ENCODE data around the gene ZNF277. TPM values are rescaled to one million over a fixed set of nuclear protein-coding genes. Genes with fewer than 3 reads are reported as not detected.

The ZNF277 gene
- total RNA-seq, 1 donor from 2014 or later: 21.6 TPM

DNA sequence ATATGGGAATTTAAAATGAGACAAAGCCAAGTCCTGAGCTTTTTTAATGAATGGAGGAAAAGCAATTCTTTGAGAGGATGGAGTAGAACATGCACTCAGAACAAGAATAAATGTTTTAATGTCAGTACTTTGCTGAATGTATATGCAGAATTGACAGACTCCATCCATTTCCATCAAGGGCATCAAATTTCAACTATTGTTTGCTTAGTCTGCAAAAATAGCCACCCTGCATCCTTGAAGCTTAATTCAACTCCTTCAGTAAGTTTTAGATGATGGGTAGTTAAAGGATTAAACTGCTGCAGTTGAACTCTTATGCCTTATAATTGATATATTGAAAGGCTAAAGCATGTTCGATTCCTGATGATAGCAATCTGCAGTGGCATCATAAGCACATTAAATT lies 144.1 kb downstream of the ZNF277 start:
- Histone ChIP-seq H3K4me3 (no peak overlapping the region), H3K27me3 (no peaks in the 10 kb centered on the region), H3K36me3 (no peaks in the 10 kb centered on the region), H3K27ac (no peak overlapping the region), H3K4me1 (no peaks in the 10 kb centered on the region), H3K9me3 (no peaks in the 10 kb centered on the region)
- TF ChIP-seq, protein P1, sequence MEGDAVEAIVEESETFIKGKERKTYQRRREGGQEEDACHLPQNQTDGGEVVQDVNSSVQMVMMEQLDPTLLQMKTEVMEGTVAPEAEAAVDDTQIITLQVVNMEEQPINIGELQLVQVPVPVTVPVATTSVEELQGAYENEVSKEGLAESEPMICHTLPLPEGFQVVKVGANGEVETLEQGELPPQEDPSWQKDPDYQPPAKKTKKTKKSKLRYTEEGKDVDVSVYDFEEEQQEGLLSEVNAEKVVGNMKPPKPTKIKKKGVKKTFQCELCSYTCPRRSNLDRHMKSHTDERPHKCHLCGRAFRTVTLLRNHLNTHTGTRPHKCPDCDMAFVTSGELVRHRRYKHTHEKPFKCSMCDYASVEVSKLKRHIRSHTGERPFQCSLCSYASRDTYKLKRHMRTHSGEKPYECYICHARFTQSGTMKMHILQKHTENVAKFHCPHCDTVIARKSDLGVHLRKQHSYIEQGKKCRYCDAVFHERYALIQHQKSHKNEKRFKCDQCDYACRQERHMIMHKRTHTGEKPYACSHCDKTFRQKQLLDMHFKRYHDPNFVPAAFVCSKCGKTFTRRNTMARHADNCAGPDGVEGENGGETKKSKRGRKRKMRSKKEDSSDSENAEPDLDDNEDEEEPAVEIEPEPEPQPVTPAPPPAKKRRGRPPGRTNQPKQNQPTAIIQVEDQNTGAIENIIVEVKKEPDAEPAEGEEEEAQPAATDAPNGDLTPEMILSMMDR (IDR thresholded peaks at IDR 0.05): no peak
- TF ChIP-seq POLR2A (IDR thresholded peaks at IDR 0.05) (no peak), POLR2AphosphoS5 (IDR thresholded peaks at IDR 0.05; ENCODE audit: insufficient read depth in 1 of 2, low read depth in 1 of 2) (no peak)
- intact Hi-C loops (cut with DNase I): no loop called here
- DNase-seq (ENCODE audit: extremely low spot score in 2 of 2): no peak

- no peak overlapping the region for H3K4me3 ChIP-seq
- no peaks in the 10 kb centered on the region for H3K4me1 ChIP-seq
- no peaks in the 10 kb centered on the region for H3K36me3 ChIP-seq
- H3K27ac ChIP-seq: no peak overlapping the region
- intact Hi-C loops (cut with DNase I): no loop called here
- no peaks in the 10 kb centered on the region for H3K9me3 ChIP-seq
- no peak for DNase-seq (ENCODE audit: extremely low spot score in 2 of 2)
- TF ChIP-seq POLR2AphosphoS5 (IDR thresholded peaks at IDR 0.05; ENCODE audit: insufficient read depth in 1 of 2, low read depth in 1 of 2) (no peak), POLR2A (IDR thresholded peaks at IDR 0.05) (no peak)
- TF ChIP-seq, protein P1 (IDR thresholded peaks at IDR 0.05): no peak
- H3K27me3 ChIP-seq: no peaks in the 10 kb centered on the region
These were observed 150.1 kb downstream of the ZNF277 start for GRCh38 chr7:112356596-112356995.

GRCh38 chr7:112357136-112357535 lies 150.6 kb downstream of the ZNF277 start:
- TF ChIP-seq, protein P1 (IDR thresholded peaks at IDR 0.05): no peak
- TF ChIP-seq POLR2AphosphoS5 (IDR thresholded peaks at IDR 0.05; ENCODE audit: insufficient read depth in 1 of 2, low read depth in 1 of 2) (no peak), POLR2A (IDR thresholded peaks at IDR 0.05) (no peak)
- Histone ChIP-seq H3K36me3 (no peaks in the 10 kb centered on the region), H3K27me3 (no peaks in the 10 kb centered on the region), H3K27ac (no peak overlapping the region), H3K9me3 (no peaks in the 10 kb centered on the region), H3K4me3 (no peak overlapping the region), H3K4me1 (no peaks in the 10 kb centered on the region)
- no peak for DNase-seq (ENCODE audit: extremely low spot score in 2 of 2)
- intact Hi-C loops (cut with DNase I): no loop called here

DNA sequence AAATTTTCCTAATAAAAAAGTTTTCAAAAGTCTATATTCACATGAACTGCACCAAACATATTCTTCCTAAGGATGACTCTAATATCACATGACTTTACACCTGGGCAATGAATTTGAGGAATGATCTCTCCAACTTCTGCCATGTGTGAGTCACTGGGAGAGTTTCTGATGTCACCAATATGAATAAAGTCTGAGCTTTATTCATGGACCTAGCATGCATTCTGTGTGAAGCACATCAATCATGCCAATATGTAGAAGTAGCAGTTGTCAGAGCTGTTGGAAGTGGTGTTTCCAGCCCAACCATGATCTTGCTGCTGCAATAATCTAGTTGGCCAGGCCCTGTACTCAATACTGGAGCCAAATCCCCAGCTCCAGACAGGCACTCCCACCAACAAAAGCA lies 152.0 kb downstream of the ZNF277 start:
- Histone ChIP-seq H3K9me3 (no peaks in the 10 kb centered on the region), H3K4me1 (no peaks in the 10 kb centered on the region)
- TF ChIP-seq POLR2A (IDR thresholded peaks at IDR 0.05) (no peak), POLR2AphosphoS5 (IDR thresholded peaks at IDR 0.05; ENCODE audit: insufficient read depth in 1 of 2, low read depth in 1 of 2) (no peak)
- TF ChIP-seq, protein P1 (IDR thresholded peaks at IDR 0.05): no peak

GRCh38 chr7:112359086-112359485 lies 152.6 kb downstream of the ZNF277 start:
- no peak for DNase-seq (ENCODE audit: extremely low spot score in 2 of 2)

More for the DNA sequence above, 152.0 kb downstream of the ZNF277 start:
- Histone ChIP-seq H3K36me3 (no peaks in the 10 kb centered on the region), H3K4me3 (no peak overlapping the region), H3K27ac (no peak overlapping the region), H3K27me3 (no peaks in the 10 kb centered on the region)
- intact Hi-C loops (cut with DNase I): no loop called here
- DNase-seq (ENCODE audit: extremely low spot score in 2 of 2): no peak

More at GRCh38 chr7:112359086-112359485, 152.6 kb downstream of the ZNF277 start:
- intact Hi-C loops (cut with DNase I): no loop called here
- no peak overlapping the region for H3K27ac ChIP-seq
- H3K4me1 ChIP-seq: no peaks in the 10 kb centered on the region
- no peaks in the 10 kb centered on the region for H3K9me3 ChIP-seq
- H3K4me3 ChIP-seq: no peak overlapping the region
- H3K27me3 ChIP-seq: no peaks in the 10 kb centered on the region
- TF ChIP-seq POLR2A (IDR thresholded peaks at IDR 0.05) (no peak), POLR2AphosphoS5 (IDR thresholded peaks at IDR 0.05; ENCODE audit: insufficient read depth in 1 of 2, low read depth in 1 of 2) (no peak)
- TF ChIP-seq, protein P1 (IDR thresholded peaks at IDR 0.05): no peak
- H3K36me3 ChIP-seq: no peaks in the 10 kb centered on the region

All from vagina (tissue), 2 donors.